Renal cortex interstitium (tissue), 3 donors: ENCODE data around the gene SERPINB3. TPM values are rescaled to one million over a fixed set of nuclear protein-coding genes. Genes with fewer than 3 reads are reported as not detected.

Experiments used
- polyA plus RNA-seq, 3 donors: library from polyadenylated mRNA; unstranded; fragments of 120-200 nt; gene quantifications; one replicate each; pipeline ENCODE4 v1.2.1, GENCODE V29; 2013; ENCODE audit not compliant: insufficient read length in 3 of 3

The SERPINB3 gene
- polyA plus RNA-seq, 3 donors: 0.07 to 0.14 TPM; not detected in 1

Other genes with a start within 250 kb of the SERPINB3 start
- 10 to 100 TPM; 56.9 to 67.3 (median 58.9) TPM for gene VPS4B, start 239.4 kb downstream of the SERPINB3 start, polyA plus RNA-seq
- gene SERPINB5, start 184.9 kb downstream of the SERPINB3 start, polyA plus RNA-seq: under 1 TPM in 1 of 3 donors, not detected in 2; 0.09 TPM
- gene SERPINB12, start 119.5 kb downstream of the SERPINB3 start, polyA plus RNA-seq: not detected
- gene SERPINB13, start 74.5 kb downstream of the SERPINB3 start, polyA plus RNA-seq: not detected
- gene SERPINB4, start 17.6 kb downstream of the SERPINB3 start, polyA plus RNA-seq: not detected
- gene SERPINB11, start 41.1 kb upstream of the SERPINB3 start, polyA plus RNA-seq: not detected
- under 1 TPM; 0.50 to 0.98 (median 0.50) TPM for gene SERPINB7, start 113.5 kb upstream of the SERPINB3 start, polyA plus RNA-seq
- gene SERPINB2, start 225.8 kb upstream of the SERPINB3 start, polyA plus RNA-seq: under 1 TPM; 0.14 to 0.33 (median 0.15) TPM
- under 1 TPM in 2 of 3 donors, not detected in 1; 0.11 to 0.16 TPM for gene SERPINB10, start 246.1 kb upstream of the SERPINB3 start, polyA plus RNA-seq